HG02943 (cell line): Measurements from ENCODE around the gene VSIG2.

Experiments used
- ATAC-seq: cut with Tn5 transposase; IDR thresholded peaks from one replicate; pipeline ENCODE4 v1.9.1; 2021; ENCODE audit warnings: mild to moderate bottlenecking, low read depth, moderate library complexity; ENCODE audit not compliant: unreplicated experiment

VSIG2 gene

GRCh38 chr11:124749912-124750311 lies 2.1 kb downstream of the VSIG2 start:
- no peak for ATAC-seq

- no peak for ATAC-seq
Observed at GRCh38 chr11:124748481-124749343, 3.3 kb downstream of the VSIG2 start.

GRCh38 chr11:124748100-124748418 lies 4.0 kb downstream of the VSIG2 start:
- ATAC-seq, result no peak

GRCh38 chr11:124747406-124748099 lies 4.5 kb downstream of the VSIG2 start:
- no peak for ATAC-seq

GRCh38 chr11:124746621-124747243 lies 5.3 kb downstream of the VSIG2 start:
- ATAC-seq, result peak; percentile 94

GRCh38 chr11:124745835-124746620 lies 6.0 kb downstream of the VSIG2 start:
- peak; percentile 21 for ATAC-seq

- no peak for ATAC-seq
Observed at GRCh38 chr11:124745270-124745834, 6.7 kb downstream of the VSIG2 start.

GRCh38 chr11:124743050-124743449 lies 9.0 kb downstream of the VSIG2 start:
- ATAC-seq, result no peak

- no peak for ATAC-seq
Observed at GRCh38 chr11:124742555-124742954, 9.5 kb downstream of the VSIG2 start.

- peak; percentile 41 for ATAC-seq
Observed at GRCh38 chr11:124740277-124740882, 11.7 kb downstream of the VSIG2 start.

- ATAC-seq, result peak; percentile 99
Observed at GRCh38 chr11:124739479-124740276, 12.4 kb downstream of the VSIG2 start, which contains the start of gene NRGN. NRGN (plus strand) TSS chr11:124739942; CDS start chr11:124740085, 143 bp downstream.

- no peak for ATAC-seq
Observed at GRCh38 chr11:124738713-124739478, 13.2 kb downstream of the VSIG2 start.

- ATAC-seq, result no peak
Observed at GRCh38 chr11:124737638-124738305, 14.3 kb downstream of the VSIG2 start.

- ATAC-seq, result no peak
Observed at GRCh38 chr11:124736736-124737135, 15.3 kb downstream of the VSIG2 start.

- no peak for ATAC-seq
Observed at GRCh38 chr11:124732230-124732629, 19.8 kb downstream of the VSIG2 start.

GRCh38 chr11:124729571-124729970 lies 22.5 kb downstream of the VSIG2 start:
- no peak for ATAC-seq

GRCh38 chr11:124728134-124728533 lies 23.9 kb downstream of the VSIG2 start:
- ATAC-seq, result no peak

GRCh38 chr11:124727474-124727873 lies 24.6 kb downstream of the VSIG2 start:
- ATAC-seq, result no peak
